HG02623 (cell line): ENCODE data around the gene ZSCAN20.

Source experiments
- ATAC-seq: cut with Tn5 transposase; IDR thresholded peaks from one replicate; pipeline ENCODE4 v1.9.1; 2021; ENCODE audit warnings: moderate library complexity; ENCODE audit not compliant: unreplicated experiment

ZSCAN20 gene

DNA sequence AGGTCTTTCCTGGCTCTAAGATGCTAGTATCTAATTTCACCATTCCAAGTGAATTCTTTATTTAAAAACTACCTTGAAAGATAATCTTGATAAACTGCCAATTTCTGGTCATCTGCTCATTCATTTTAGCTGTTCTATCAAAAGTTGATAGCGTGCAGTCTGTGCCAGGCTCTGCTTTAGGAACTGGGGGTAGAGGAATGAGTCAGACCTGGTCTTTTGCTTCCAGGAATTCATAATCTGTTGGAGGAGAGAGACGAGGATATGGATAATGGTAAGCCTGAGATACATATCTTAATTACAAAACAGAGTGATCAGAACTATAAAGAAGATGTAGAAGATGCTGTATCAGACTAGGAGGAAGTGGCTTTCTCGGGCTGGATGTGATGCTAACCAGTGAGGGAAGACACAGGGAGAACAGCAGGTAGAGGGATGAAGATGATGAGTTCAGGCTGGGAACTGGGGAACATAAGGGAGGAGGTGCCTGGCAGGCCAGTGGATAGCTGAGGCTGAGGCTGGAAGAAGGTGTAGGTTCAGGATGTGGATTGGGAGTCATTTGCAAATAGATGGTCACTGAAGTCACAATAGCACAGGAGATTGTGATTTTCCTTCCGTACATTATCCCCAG is 29.3 kb upstream of the ZSCAN20 start:
- ATAC-seq, result no peak

DNA sequence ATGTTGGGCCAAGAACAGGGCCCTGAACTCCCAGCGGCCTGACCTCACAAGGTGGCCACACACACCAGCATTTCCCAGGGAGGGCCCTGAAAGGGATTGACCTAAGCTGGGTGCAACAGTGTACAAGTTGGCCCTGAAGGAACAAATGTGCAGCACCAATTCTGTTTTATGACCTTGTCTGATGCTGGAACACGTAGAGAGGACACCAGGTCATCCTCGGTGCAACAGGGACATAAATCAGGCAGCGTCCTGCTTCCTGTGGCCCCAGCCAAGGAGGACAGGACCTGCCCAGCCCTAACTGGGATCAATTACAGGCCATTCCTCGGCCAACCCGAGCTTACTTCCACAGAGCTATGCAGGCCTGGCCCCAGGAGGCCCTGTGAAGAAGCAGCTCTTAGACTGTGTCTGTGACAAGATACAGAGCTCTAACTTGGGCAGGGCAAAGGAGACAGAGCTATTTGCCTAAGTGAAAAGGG is 28.7 kb upstream of the ZSCAN20 start:
- no peak for ATAC-seq

DNA sequence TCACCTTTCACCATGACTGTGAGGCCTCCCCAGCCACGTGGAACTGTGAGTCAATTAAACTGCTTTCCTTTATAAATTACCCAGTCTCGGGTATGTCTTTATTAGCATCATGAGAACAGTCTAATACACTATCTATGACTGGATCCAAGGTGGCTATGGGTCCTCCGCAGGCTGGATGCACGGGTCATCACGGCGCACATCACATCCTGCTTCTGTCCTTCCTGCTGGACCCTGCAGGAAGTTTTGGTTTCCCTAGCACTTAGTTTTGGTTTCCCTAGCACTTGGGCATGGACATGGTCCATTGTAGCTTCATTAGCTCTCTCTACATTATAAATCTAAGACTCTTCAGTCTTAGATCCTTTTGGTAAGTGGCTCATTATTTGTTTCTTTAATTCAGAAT is 27.3 kb upstream of the ZSCAN20 start:
- no peak for ATAC-seq

- no peak for ATAC-seq
These were observed 25.9 kb upstream of the ZSCAN20 start for GRCh38 chr1:33446590-33446989.

DNA sequence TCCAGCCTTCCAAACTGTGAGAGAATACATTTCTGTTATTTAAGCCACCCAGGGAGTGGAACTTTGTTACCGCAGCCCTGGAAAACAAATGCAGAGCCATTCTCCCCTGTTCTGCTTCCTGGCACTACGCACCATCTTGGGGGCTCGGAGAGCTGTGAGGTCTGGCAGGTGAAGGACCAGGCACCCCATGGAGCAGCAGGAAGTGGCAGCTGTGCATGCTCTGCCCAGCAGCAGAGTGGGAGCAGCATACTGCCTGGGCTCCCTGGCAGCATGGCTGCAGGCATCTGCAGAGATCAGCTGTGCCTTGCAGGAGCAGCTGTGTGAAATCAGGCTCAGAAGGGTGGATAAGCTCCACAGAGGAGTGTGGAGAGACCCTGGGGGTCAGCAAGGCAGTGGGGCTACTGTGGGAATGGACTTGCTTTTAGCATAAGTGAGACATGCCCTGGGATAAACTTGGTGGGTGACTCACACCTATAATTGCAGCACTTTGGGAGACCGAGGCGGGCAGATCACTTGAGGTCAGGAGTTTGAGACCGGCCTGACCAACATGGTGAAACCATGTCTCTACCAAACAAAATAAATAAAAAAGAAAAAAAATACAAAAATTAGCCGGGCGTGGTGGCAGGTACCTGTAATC is 17.7 kb upstream of the ZSCAN20 start:
- no peak for ATAC-seq

DNA sequence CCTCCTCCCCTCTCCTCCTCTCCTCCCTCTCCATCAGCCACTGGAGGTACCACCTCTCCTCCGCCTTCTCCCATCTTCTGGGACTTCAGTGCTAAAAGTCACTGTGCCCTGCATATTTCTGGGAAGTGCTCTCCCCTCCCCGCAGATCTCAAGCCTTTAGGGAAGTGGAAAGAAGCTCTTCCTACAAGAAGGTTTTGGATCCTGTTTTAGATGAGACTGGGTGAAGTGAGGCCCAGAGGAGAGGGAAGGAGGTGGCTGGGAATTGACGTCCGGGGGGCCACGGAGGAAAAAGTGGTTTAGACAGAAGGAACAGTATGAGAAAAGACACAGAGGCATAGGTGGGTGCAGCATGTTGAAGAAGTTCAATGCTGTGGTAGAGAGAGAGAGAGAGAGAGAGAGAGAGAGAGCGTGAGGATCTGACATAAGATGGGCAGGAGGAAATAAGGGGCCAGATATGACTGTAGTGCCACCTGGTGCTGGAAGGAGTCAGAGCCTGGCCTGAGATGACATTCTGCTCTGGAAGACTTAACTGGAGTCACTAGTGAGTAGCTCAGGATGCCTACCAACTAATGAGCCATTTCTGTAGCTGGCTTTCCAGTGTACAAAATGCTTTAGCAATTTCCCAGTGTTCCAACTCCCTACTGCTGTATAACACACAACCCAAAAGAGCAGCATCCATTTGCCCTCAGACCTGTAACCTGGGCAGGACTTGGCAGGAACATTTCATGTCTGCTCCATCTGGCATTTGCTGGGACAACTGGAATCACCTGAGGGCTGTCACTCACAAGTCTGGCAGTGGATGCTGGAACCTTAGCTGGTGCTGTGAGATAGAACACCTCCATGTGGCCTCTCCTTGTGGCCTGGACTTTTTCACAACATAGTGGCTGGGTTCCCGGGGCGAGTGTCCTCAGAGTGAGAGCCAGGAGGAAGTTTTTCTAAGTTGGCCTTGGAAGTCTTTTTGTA is 16.6 kb upstream of the ZSCAN20 start:
- no peak for ATAC-seq

DNA sequence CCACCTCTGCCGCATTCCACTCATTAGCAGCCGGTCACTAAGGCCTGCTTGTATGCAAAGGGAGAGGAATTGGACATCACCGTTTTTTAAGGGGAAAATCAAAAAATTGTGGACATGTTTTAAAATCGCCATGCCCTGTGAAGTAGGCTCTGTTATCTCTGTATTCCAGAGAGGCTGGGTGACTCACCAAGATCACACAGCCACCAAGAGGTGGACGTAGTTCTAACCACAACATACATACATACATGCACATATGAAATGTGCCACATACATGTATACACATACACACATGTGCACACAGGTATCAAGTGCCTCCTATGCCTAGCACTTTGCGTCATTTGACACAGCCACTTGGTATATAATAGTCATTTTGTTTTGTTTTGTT is 16.0 kb upstream of the ZSCAN20 start:
- no peak for ATAC-seq

DNA sequence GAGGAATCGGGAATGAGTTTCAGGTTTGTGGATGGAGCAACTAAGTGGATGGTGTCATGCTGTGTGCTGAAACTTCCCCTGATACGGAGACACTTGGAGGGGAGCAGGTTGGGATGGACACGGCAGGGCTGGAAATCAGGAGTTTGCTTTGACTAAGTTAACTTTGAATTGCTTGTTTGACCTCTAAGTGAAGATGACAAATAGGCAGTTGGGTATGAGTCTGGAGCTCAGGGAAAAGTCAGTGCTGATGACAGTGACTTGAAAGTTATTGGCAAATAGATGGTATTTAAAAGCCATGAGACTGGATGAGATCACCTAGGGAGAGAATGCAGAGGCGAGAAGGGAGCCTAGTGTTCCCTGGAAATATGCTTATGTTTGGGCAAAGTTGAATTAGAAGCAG is 12.8 kb upstream of the ZSCAN20 start:
- no peak for ATAC-seq

DNA sequence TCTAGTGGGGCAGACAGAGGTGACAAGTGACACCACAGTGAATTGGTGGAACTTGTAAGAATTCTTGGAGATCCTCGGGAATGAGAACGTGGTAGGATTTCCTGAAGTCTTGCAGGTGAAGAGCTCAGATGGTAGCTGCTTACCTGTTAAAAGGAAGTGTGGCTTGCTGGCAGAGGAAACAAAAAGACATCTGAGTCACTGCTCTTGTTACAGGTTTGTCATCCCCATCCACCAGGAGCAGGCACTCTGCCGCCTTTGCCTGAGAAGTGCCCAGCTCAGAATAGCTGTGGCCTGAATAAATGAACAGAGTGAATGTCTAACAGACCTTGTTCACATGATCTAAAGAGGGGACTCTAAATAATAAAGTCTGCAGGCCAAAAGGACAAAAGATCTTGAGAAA is 12.3 kb upstream of the ZSCAN20 start:
- ATAC-seq, result no peak

GRCh38 chr1:33460947-33461629 is 11.4 kb upstream of the ZSCAN20 start:
- no peak for ATAC-seq

GRCh38 chr1:33462405-33463164 is 9.9 kb upstream of the ZSCAN20 start:
- ATAC-seq, result no peak

- ATAC-seq, result no peak
These were observed 7.9 kb upstream of the ZSCAN20 start for GRCh38 chr1:33464552-33464951.

DNA sequence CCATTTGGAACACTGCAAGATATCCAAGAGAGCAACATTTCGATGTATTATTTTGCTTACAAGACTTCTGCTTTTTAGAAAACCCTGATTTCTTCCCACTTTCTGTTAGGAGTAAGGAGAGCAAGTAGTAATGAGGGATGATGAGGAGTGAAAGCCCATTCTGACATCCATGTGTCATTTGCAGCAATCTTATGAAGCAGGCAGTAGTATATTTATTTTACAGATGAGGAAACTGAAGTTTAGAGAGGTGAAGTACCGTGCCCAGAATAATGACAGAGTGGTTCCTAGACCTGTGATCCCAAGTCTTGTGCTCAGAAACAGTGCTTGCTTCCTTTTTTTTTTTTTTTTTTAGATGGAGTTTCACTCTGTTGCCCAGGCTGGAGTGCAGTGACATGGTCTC is 7.1 kb upstream of the ZSCAN20 start:
- no peak for ATAC-seq

GRCh38 chr1:33466159-33466558 is 6.3 kb upstream of the ZSCAN20 start:
- ATAC-seq, result no peak

DNA sequence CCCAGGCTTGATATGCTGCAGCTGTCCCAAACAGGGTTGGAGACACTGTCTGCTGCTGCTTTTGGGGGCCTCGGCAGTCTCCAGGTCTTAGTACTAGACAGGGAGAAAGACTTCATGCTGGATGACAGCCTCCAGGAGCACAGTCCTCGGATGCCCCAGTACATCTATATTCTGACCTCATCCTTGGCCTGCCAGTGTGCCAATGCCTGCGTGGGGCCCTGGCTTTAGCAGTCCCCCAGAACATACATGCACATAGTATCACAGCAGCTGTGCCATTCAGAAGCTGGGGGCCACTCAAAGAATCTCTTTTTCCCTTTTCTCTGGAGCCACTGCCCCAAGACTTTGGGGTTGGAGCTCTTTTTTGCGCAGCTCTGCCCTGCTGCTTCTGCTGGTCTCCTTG is 4.4 kb upstream of the ZSCAN20 start:
- ATAC-seq, result no peak

DNA sequence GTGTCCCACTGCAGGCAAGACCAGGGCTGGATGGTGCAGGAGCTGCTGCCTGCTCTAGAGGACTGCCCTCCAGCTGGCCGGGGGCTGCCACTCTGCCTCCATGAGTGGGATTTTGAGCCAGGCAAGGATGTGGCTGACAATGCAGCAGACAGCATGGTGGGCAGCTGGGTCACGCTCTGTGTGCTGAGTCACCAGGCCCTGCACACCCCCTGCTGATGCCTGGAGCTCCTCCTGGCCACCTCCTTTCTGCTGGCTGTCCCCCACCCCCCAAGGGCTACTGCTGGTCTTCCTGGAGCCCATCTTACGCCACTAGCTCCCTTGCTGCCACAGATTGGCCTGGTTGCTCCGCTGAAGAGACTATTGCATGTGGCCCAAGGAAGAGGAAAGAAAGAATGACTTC is 3.9 kb upstream of the ZSCAN20 start:
- no peak for ATAC-seq

- no peak for ATAC-seq
These were observed 3.5 kb upstream of the ZSCAN20 start for GRCh38 chr1:33468967-33469366.

DNA sequence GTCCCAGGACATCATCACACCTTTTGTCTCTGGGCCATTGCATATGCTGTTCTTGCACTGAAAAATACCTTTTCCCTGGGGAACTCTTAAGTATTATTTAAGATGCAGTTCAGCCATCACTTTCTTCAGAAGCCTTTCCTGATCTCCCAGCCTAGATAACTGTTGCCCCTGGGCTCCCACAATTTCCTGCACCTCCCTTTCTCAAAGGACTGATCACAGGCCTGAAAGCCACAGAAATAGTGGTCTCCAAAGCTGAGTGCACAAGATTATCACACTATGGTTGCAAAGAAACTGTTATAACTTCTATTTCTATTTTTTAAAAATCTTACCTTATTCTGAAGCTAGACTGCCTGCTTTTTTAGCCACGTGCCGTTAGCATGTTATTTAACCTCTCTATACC is 2.8 kb upstream of the ZSCAN20 start:
- no peak for ATAC-seq

DNA sequence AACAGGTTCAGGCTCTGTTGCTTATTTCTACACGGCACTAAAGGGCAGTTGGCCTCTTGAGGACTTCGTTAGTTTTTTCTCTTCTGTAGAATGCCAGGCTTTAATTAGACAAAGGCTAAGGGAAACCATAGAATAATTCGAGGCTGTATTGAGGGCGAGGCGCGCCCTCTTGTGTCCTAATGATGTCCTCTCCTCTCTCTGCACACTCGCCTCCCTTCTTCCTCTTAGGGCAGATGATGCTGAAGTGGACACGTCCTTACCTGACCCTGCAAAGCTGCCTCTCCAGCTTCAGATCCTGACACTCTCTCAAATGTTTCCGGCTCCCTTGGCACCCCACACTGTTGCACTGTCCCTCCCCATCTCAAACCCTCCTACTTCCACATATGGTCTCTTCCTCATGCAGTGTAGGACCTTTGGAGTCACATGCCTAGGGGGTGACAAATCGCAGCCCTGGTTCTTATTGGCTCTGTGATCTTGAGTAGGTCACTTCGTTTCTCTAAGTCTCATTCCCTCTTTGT is 1.9 kb upstream of the ZSCAN20 start:
- ATAC-seq, result no peak

- ATAC-seq, result no peak
These were observed 1.0 kb upstream of the ZSCAN20 start for GRCh38 chr1:33471416-33471815.
